ENCODE measurements around the gene ACP2. TPM values are rescaled to one million over a fixed set of nuclear protein-coding genes. Genes with fewer than 3 reads are reported as not detected.

Gene ACP2
- polyA plus RNA-seq (2011; rRNA removed) (13.6 and 17.7 TPM in 2 replicates), polyA plus RNA-seq (2017; fragmentation: RNase III; extraction: RNeasy Plus Mini Kit Qiagen cat#74134 plus additional on column Dnase treatment) (17.5 to 19.8 TPM (median 19.7 TPM) in 3 replicates), polyA minus RNA-seq (2011; rRNA and poly(A)+ RNA removed) (31.5 and 32.3 TPM in 2 replicates)
- polyA plus RNA-seq (2012; cell fraction: cytosol; rRNA removed) = 13.2 and 16.7 TPM in 2 replicates
- polyA plus RNA-seq (2012; cell fraction: nucleus; rRNA removed) = 41.3 and 54.2 TPM in 2 replicates

DNA sequence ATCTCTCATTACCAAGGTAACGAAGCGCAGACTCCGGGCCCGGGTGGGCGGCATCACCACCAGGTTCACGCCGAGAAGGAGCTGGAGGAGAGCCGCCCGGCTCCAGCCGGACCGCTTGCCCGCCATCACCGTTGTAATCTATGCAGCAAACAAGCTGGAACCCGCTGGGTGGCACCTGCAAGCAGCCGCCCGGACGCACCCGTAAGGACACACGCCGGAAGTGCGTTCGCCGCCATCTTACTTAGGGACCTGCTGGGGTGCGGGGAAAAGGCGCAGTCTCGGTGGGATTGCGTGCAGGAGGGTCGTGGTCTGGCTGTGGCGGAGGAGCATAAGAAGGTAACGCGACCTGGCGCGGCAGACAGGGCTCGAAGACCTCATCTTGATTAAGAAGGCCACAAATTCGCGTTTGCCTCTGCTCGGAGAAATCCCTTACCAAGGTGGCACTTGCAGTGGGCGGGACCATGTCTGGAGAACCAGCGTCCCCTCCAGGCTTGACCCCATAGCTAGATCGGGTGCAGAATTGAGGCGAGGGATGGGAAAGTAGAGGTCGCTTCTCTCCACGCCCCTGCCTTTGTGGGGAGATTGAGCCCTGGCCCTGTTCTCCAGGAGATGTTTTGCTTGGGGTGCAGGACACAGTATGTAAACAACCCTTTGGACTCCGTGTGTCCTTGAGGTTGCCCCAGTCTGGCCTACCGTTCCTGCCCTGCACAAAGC is at the start of gene ACP2:
ACP2 (minus strand) TSS at position 151 of the 714 bp plus-strand sequence; CDS start at position 126, 25 bp downstream.
- FAIRE-seq (no peak), DNase-seq (ENCODE audit: low read depth in 1 of 2, low spot score in 1 of 2) (peak; percentile 81 to 94), ATAC-seq (peak; percentile 93 to 96)
- Histone ChIP-seq H3K4me3 (peak within 1 kb of the TSS; percentile 74), H3K4me2 (peak within 1 kb of the TSS; percentile 93), H3K4me1 (peaks cover 19% of the 10 kb centered on the region; the same call in 2 of the 3 replicates), H3K27ac (peak within 1 kb of the TSS; percentile 95), H3K9me3 (no peaks in the 10 kb centered on the region)
- POLR2A ChIA-PET = interaction anchor here (0.5 to 3.0 kb wide), 16 partner anchors 9 to 312 kb away, joined by 3 to 34 read pairs (median 5); partner anchors contain the start of genes CSTPP1, DDB2 and NR1H3
- CTCF ChIA-PET = interaction anchor here (0.6 to 10.3 kb wide), 19 partner anchors 10 to 414 kb away, joined by 3 to 141 read pairs (median 5); partner anchors contain the start of genes DDB2, MADD and NR1H3
- WGBS (ENCODE audit: missing lambda C conversion rate) = 3% methylated on average over 38 of the region's 45 CpGs
- TF ChIP-seq TFCP2L1 (CRISPR knock-in tag; IDR thresholded peaks at IDR 0.05) = no peak
- no peak for TF ChIP-seq EHF (CRISPR knock-in tag; IDR thresholded peaks at IDR 0.05)
- no peak for TF ChIP-seq ZFP36 (IDR thresholded peaks at IDR 0.05; ENCODE audit: borderline replicate concordance, partially characterized antibody)
- peak in 1 of 2 experiments; percentile 49; a peak in 1 of 4 replicates for TF ChIP-seq CEBPB (IDR thresholded peaks at IDR 0.05)
- TF ChIP-seq RAD21 (conservative IDR thresholded peaks at IDR 0.05 in 1 of 2, IDR thresholded peaks at IDR 0.05 in 1 of 2) = peak; percentile 31 to 39; a peak in 4 of 5 replicates
- no peak for TF ChIP-seq KDM1A (IDR thresholded peaks at IDR 0.05; ENCODE audit: low read depth)
- TF ChIP-seq POLR2A (IDR thresholded peaks at IDR 0.05; ENCODE audit: low read length) = peak; percentile 83; the same call in 1 of the 2 replicates
- TF ChIP-seq GATA3 (IDR thresholded peaks at IDR 0.05; ENCODE audit: borderline replicate concordance) = peak; percentile 27; the same call in 1 of the 2 replicates
- no peak for TF ChIP-seq EHMT2 (IDR thresholded peaks at IDR 0.05; ENCODE audit: low read depth)
- TF ChIP-seq, protein P1, sequence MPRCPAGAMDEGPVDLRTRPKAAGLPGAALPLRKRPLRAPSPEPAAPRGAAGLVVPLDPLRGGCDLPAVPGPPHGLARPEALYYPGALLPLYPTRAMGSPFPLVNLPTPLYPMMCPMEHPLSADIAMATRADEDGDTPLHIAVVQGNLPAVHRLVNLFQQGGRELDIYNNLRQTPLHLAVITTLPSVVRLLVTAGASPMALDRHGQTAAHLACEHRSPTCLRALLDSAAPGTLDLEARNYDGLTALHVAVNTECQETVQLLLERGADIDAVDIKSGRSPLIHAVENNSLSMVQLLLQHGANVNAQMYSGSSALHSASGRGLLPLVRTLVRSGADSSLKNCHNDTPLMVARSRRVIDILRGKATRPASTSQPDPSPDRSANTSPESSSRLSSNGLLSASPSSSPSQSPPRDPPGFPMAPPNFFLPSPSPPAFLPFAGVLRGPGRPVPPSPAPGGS (IDR thresholded peaks at IDR 0.05) = peak; percentile 63; the same call in 2 of the 3 replicates
- no peak for TF ChIP-seq FOSB (CRISPR knock-in tag; IDR thresholded peaks at IDR 0.05)
- TF ChIP-seq TP53 (CRISPR knock-in tag; IDR thresholded peaks at IDR 0.05) = no peak
- peak; percentile 66; the same call in 1 of the 2 replicates for TF ChIP-seq HOXB13 (CRISPR knock-in tag; IDR thresholded peaks at IDR 0.05; ENCODE audit: low read depth)
- TF ChIP-seq, protein P2, sequence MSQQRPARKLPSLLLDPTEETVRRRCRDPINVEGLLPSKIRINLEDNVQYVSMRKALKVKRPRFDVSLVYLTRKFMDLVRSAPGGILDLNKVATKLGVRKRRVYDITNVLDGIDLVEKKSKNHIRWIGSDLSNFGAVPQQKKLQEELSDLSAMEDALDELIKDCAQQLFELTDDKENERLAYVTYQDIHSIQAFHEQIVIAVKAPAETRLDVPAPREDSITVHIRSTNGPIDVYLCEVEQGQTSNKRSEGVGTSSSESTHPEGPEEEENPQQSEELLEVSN (IDR thresholded peaks at IDR 0.05; ENCODE audit: borderline replicate concordance, low read depth) = peak; percentile 79
- TF ChIP-seq CHD2 (IDR thresholded peaks at IDR 0.05; ENCODE audit: low read length, partially characterized antibody) = peak; percentile 53
- TF ChIP-seq MAZ (IDR thresholded peaks at IDR 0.05; ENCODE audit: borderline replicate concordance, low read depth, low read length) = no peak
- TF ChIP-seq ESRRA (IDR thresholded peaks at IDR 0.05; ENCODE audit: borderline replicate concordance, low read length) = 0 out of 2 replicates have a peak, but pooled peaks have one; percentile 20
- no peak for TF ChIP-seq NFE2L2 (conservative IDR thresholded peaks at IDR 0.05; ENCODE audit: low read length)
- TF ChIP-seq REST (IDR thresholded peaks at IDR 0.05) = no peak
- TF ChIP-seq, protein P3, sequence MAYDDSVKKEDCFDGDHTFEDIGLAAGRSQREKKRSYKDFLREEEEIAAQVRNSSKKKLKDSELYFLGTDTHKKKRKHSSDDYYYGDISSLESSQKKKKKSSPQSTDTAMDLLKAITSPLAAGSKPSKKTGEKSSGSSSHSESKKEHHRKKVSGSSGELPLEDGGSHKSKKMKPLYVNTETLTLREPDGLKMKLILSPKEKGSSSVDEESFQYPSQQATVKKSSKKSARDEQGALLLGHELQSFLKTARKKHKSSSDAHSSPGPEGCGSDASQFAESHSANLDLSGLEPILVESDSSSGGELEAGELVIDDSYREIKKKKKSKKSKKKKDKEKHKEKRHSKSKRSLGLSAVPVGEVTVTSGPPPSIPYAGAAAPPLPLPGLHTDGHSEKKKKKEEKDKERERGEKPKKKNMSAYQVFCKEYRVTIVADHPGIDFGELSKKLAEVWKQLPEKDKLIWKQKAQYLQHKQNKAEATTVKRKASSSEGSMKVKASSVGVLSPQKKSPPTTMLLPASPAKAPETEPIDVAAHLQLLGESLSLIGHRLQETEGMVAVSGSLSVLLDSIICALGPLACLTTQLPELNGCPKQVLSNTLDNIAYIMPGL (CRISPR knock-in tag; IDR thresholded peaks at IDR 0.05; ENCODE audit: borderline replicate concordance) = no peak
- TF ChIP-seq KDM5A (IDR thresholded peaks at IDR 0.05) = peak; percentile 75
- no peak for TF ChIP-seq RCOR1 (IDR thresholded peaks at IDR 0.05; ENCODE audit: low read depth, low read length)
- TF ChIP-seq POLR2AphosphoS2 (conservative IDR thresholded peaks at IDR 0.05; ENCODE audit: low read length) = no peak
- TF ChIP-seq HES2 (IDR thresholded peaks at IDR 0.05) = no peak
- TF ChIP-seq RFX5 (IDR thresholded peaks at IDR 0.05) = peak; percentile 62; the same call in 1 of the 2 replicates
- TF ChIP-seq PHF8 (IDR thresholded peaks at IDR 0.05; ENCODE audit: borderline replicate concordance, low read depth) = peak; percentile 74; the same call in 1 of the 2 replicates
- TF ChIP-seq ZNF302 (CRISPR knock-in tag; IDR thresholded peaks at IDR 0.05) = no peak
- TF ChIP-seq JUN (IDR thresholded peaks at IDR 0.05) = peak; percentile 63 to 94; a peak in 4 of 5 replicates
- TF ChIP-seq HEYL (CRISPR knock-in tag; IDR thresholded peaks at IDR 0.05) = no peak
- TF ChIP-seq HOXA7 (CRISPR knock-in tag; IDR thresholded peaks at IDR 0.05) = no peak
- no peak for TF ChIP-seq ZSCAN20 (CRISPR knock-in tag; IDR thresholded peaks at IDR 0.05)
- TF ChIP-seq CBX2 (IDR thresholded peaks at IDR 0.05; ENCODE audit: borderline replicate concordance, low read depth) = no peak

Measured in A549 (cell line).